Retinal pigment epithelial cell (primary cell): ENCODE data around the gene EFHC2.
"Not testable (repeated sequence)": the region's sequence is repeated elsewhere in the genome, so short reads cannot be mapped to it uniquely, and the experiment has no call there.

Experiments
- DNase-seq: peaks from one replicate; pipeline ENCODE4 v3.0.0-alpha.2; 2010; ENCODE audit warnings: low read depth
- H3K4me3 ChIP-seq: 2 replicates; pipeline ENCODE4 v1.5.1; 2011; ENCODE audit warnings: mild to moderate bottlenecking, low read length, control low read depth, moderate library complexity
- CTCF ChIP-seq: conservative IDR thresholded peaks from 2 replicates; pipeline ENCODE4 v1.5.1; 2011; ENCODE audit warnings: low read depth, low read length, control low read depth, inconsistent platforms

Gene EFHC2

GRCh38 chrX:44274096-44274495 is 69.4 kb downstream of the EFHC2 start:
- DNase-seq, result no peak
- no peak overlapping the region for H3K4me3 ChIP-seq

GRCh38 chrX:44267861-44268260 is 75.6 kb downstream of the EFHC2 start:
- no peak for TF ChIP-seq CTCF
- no peak overlapping the region for H3K4me3 ChIP-seq
- no peak for DNase-seq

More at GRCh38 chrX:44274096-44274495, 69.4 kb downstream of the EFHC2 start:
- TF ChIP-seq CTCF, result no peak

- H3K4me3 ChIP-seq, result no peak overlapping the region
- no peak for TF ChIP-seq CTCF
- DNase-seq, result peak; percentile 73
These were observed 76.4 kb downstream of the EFHC2 start for GRCh38 chrX:44267116-44267515.

- no peak overlapping the region for H3K4me3 ChIP-seq
- no peak for TF ChIP-seq CTCF
- no peak for DNase-seq
These were observed 77.9 kb downstream of the EFHC2 start for GRCh38 chrX:44265559-44265958.

- no peak overlapping the region for H3K4me3 ChIP-seq
- DNase-seq, result no peak
- TF ChIP-seq CTCF, result no peak
These were observed 78.5 kb downstream of the EFHC2 start for GRCh38 chrX:44264936-44265335.

GRCh38 chrX:44261286-44261685 is 82.2 kb downstream of the EFHC2 start:
- DNase-seq, result no peak
- no peak overlapping the region for H3K4me3 ChIP-seq
- TF ChIP-seq CTCF, result no peak

GRCh38 chrX:44260609-44261008 is 82.9 kb downstream of the EFHC2 start:
- no peak for DNase-seq
- no peak for TF ChIP-seq CTCF

GRCh38 chrX:44255742-44256141 is 87.7 kb downstream of the EFHC2 start:
- DNase-seq, H3K4me3 ChIP-seq: not testable (repeated sequence)

More at GRCh38 chrX:44260609-44261008, 82.9 kb downstream of the EFHC2 start:
- no peak overlapping the region for H3K4me3 ChIP-seq
